ENCODE data around the gene TNFAIP3.

TNFAIP3 gene

GRCh38 chr6:137901454-137901853 is 34.4 kb downstream of the TNFAIP3 start:
- DNase-seq (ENCODE audit: low read depth in 2 of 2), result no peak

- DNase-seq (ENCODE audit: low read depth in 2 of 2), result no peak
These were observed 35.6 kb downstream of the TNFAIP3 start for GRCh38 chr6:137902699-137903098.

- no peak for DNase-seq (ENCODE audit: low read depth in 2 of 2)
These were observed 36.3 kb downstream of the TNFAIP3 start for GRCh38 chr6:137903274-137903932.

GRCh38 chr6:137903933-137904821 is 37.1 kb downstream of the TNFAIP3 start:
- DNase-seq (ENCODE audit: low read depth in 2 of 2), result peak in 1 of 2 experiments; percentile 51

- peak; percentile 71 to 88 for DNase-seq (ENCODE audit: low read depth in 2 of 2)
These were observed 38.0 kb downstream of the TNFAIP3 start for GRCh38 chr6:137904822-137905617.

GRCh38 chr6:137906020-137906472 is 39.0 kb downstream of the TNFAIP3 start:
- no peak for DNase-seq (ENCODE audit: low read depth in 2 of 2)

- DNase-seq (ENCODE audit: low read depth in 2 of 2), result no peak
These were observed 40.1 kb downstream of the TNFAIP3 start for GRCh38 chr6:137907170-137907569.

GRCh38 chr6:137909533-137909932 is 42.5 kb downstream of the TNFAIP3 start:
- no peak for DNase-seq (ENCODE audit: low read depth in 2 of 2)

- no peak for DNase-seq (ENCODE audit: low read depth in 2 of 2)
These were observed 43.4 kb downstream of the TNFAIP3 start for GRCh38 chr6:137910424-137910834.

- DNase-seq (ENCODE audit: low read depth in 2 of 2), result no peak
These were observed 43.9 kb downstream of the TNFAIP3 start for GRCh38 chr6:137910843-137911456.

GRCh38 chr6:137911675-137912191 is 44.7 kb downstream of the TNFAIP3 start:
- DNase-seq (ENCODE audit: low read depth in 2 of 2), result no peak

- no peak for DNase-seq (ENCODE audit: low read depth in 2 of 2)
These were observed 45.8 kb downstream of the TNFAIP3 start for GRCh38 chr6:137912813-137913212.

GRCh38 chr6:137913434-137913833 is 46.4 kb downstream of the TNFAIP3 start:
- no peak for DNase-seq (ENCODE audit: low read depth in 2 of 2)

GRCh38 chr6:137913996-137914529 is 47.0 kb downstream of the TNFAIP3 start:
- DNase-seq (ENCODE audit: low read depth in 2 of 2), result no peak

GRCh38 chr6:137914530-137915193 is 47.6 kb downstream of the TNFAIP3 start:
- DNase-seq (ENCODE audit: low read depth in 2 of 2), result no peak

GRCh38 chr6:137915790-137916189 is 48.7 kb downstream of the TNFAIP3 start:
- no peak for DNase-seq (ENCODE audit: low read depth in 2 of 2)

GRCh38 chr6:137917551-137918325 is 50.7 kb downstream of the TNFAIP3 start:
- DNase-seq (ENCODE audit: low read depth in 2 of 2), result no peak

GRCh38 chr6:137919502-137919823 is 52.4 kb downstream of the TNFAIP3 start:
- DNase-seq (ENCODE audit: low read depth in 2 of 2), result no peak

GRCh38 chr6:137919837-137920730 is 53.0 kb downstream of the TNFAIP3 start:
- no peak for DNase-seq (ENCODE audit: low read depth in 2 of 2)

Data from stimulated activated CD4-positive, alpha-beta T cell treated with anti-CD3 and anti-CD28 coated beads, Interleukin-12 subunit alpha, Interleukin-12 subunit beta, amount 100 ng/mL, for 24 hours (primary cell).